SH-SY5Y (cell line): ENCODE measurements around the gene STC2.

Experiments
- GATA2 ChIP-seq: IDR thresholded peaks from 2 replicates; pipeline ENCODE4 v1.6.1; 2011; ENCODE audit warnings: mild to moderate bottlenecking, low read depth, low read length
- GATA3 ChIP-seq: IDR thresholded peaks from 2 replicates; pipeline ENCODE4 v1.6.1; 2011; ENCODE audit warnings: low read depth, mild to moderate bottlenecking, low read length, moderate library complexity

DNA sequence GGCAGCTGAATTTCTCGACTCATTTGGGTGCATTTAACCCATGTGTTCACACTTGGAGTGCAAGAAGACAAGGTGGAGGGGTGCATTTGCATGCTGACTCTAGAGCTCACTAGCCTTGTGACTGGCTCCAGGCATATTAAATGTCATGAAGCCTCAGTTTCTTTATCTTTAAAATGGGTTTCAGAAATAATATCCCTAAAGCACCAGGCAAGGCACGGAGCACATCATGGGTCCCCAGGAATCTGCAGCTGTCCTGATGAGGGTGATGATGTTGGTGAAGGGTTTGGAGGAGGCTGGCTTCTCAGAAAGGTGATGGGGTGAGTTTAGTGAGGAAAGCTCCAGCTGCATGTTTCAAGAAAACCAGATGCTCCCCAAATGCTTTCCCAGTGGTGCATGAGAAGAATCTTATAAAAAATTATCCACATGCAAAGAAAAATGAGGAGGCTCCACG is 14.8 kb downstream of the STC2 start:
- no peak for TF ChIP-seq GATA2
- TF ChIP-seq GATA3, result no peak
